GM12878 (cell line): ENCODE results near the gene MAMLD1. TPM values are rescaled to one million over a fixed set of nuclear protein-coding genes. Genes with fewer than 3 reads are reported as not detected.

Source experiments
- ATAC-seq: fragments of 200-7000 bp; cut with Tn5 transposase; 3 replicates; pipeline ENCODE4 v1.9.1; 2020; ENCODE audit warnings: mild to moderate bottlenecking, moderate library complexity
- BruUV-seq: library from RNA; stranded (reverse); fragments of 400-500 nt; replicated peaks from 2 replicates; lab custom pipeline; 2021; lab: Mats Ljungman, UMichigan
- CTCF ChIA-PET: fragments of 300-600 bp; sonication (Branson Sonifier 250); formaldehyde crosslinking; extraction: SDS; loops from one replicate; lab custom pipeline; 2021; ENCODE audit warnings: inconsistent platforms; lab: Yijun Ruan, JAX
- POLR2A ChIA-PET: fragments of 350-600 bp; formaldehyde crosslinking; extraction: SDS; loops from one replicate; lab custom pipeline; 2021; ENCODE audit warnings: inconsistent platforms; lab: Charles Lee
- RAD21 ChIA-PET: fragments of 300-600 bp; sonication (Branson Sonifier 250); formaldehyde crosslinking; loops from one replicate; lab custom pipeline; 2023; ENCODE audit warnings: antibody characterized with exemption; ENCODE audit not compliant: unreplicated experiment; lab: Charles Lee
- SMC1A ChIA-PET: fragments of 300-600 bp; sonication (Branson Sonifier 250); formaldehyde crosslinking; loops from one replicate; lab custom pipeline; 2023; ENCODE audit not compliant: unreplicated experiment, uncharacterized antibody; lab: Charles Lee
- DNase-seq: peaks from one replicate; pipeline ENCODE4 v3.0.0-alpha.2; 2011; ENCODE audit warnings: low read depth, low spot score
- FAIRE-seq: peaks from 3 replicates; lab custom pipeline; 2011; peaks lifted over from hg19 to GRCh38; lab: Jason Lieb, UNC
- H2AFZ ChIP-seq: 2 replicates; pipeline ENCODE4 v1.6.0; 2011; ENCODE audit warnings: low read depth, low read length, control low read depth; ENCODE audit not compliant: control insufficient read depth
- H3K27ac ChIP-seq: 2 replicates; pipeline ENCODE4 v1.5.1; 2011; ENCODE audit warnings: control low read depth; ENCODE audit not compliant: control insufficient read depth, insufficient read depth
- H3K27me3 ChIP-seq, 2 experiments: replicated peaks in 1 of 2; 2 replicates each; pipeline versions ENCODE4 v1.6.0 to v1.6.1; 2011; ENCODE audit warnings: low read length in 1 of 2; ENCODE audit not compliant: control insufficient read depth in 2 of 2, insufficient read depth in 2 of 2
- H3K36me3 ChIP-seq, 2 experiments: 2 replicates each; pipeline ENCODE4 v1.5.1; 2011; ENCODE audit warnings: low read length in 1 of 2; ENCODE audit not compliant: control insufficient read depth in 2 of 2, insufficient read depth in 2 of 2
- H3K4me1 ChIP-seq: 2 replicates; pipeline ENCODE4 v1.6.1; 2011; ENCODE audit warnings: mild to moderate bottlenecking, low read length, moderate library complexity, mixed read lengths; ENCODE audit not compliant: control insufficient read depth, insufficient read depth
- H3K4me2 ChIP-seq: 2 replicates; pipeline ENCODE4 v1.6.0; 2011; ENCODE audit warnings: control low read depth; ENCODE audit not compliant: control insufficient read depth, insufficient read depth
- H3K4me3 ChIP-seq: fragments of 200-600 bp; sonication (generic); 2 replicates; pipeline ENCODE4 v1.5.1; 2016
- H3K79me2 ChIP-seq: 2 replicates; pipeline ENCODE4 v1.6.0; 2011; ENCODE audit warnings: low read length; ENCODE audit not compliant: control insufficient read depth, insufficient read depth
- H3K9ac ChIP-seq: 2 replicates; pipeline ENCODE4 v1.8.0; 2011; ENCODE audit warnings: low read length, control low read depth, mixed read lengths; ENCODE audit not compliant: control insufficient read depth, insufficient read depth
- H3K9me3 ChIP-seq: replicated peaks from 3 replicates; pipeline ENCODE4 v1.5.1; 2011; ENCODE audit warnings: mild to moderate bottlenecking, low read length; ENCODE audit not compliant: control insufficient read depth, insufficient read depth
- H4K20me1 ChIP-seq: 2 replicates; pipeline ENCODE4 v1.6.0; 2011; ENCODE audit not compliant: control insufficient read depth, insufficient read depth
- ETV6 ChIP-seq, 2 experiments: fragments of 450-650 bp in 1 of 2; IDR thresholded peaks in 1 of 2; conservative IDR thresholded peaks in 1 of 2; 2 replicates each; pipeline ENCODE4 v1.6.1; 2014; ENCODE audit warnings: antibody characterized with exemption in 1 of 2, borderline replicate concordance in 1 of 2, low read depth in 1 of 2, mild to moderate bottlenecking in 1 of 2, moderate library complexity in 1 of 2
- FOXK2 ChIP-seq: fragments of 450-650 bp; IDR thresholded peaks from 2 replicates; pipeline ENCODE4 v1.6.1; 2017; ENCODE audit warnings: mild to moderate bottlenecking, moderate library complexity
- HDAC2 ChIP-seq: fragments of 200-600 bp; sonication (generic); IDR thresholded peaks from 2 replicates; pipeline ENCODE4 v1.6.1; 2017
- HDGF ChIP-seq: fragments of 450-650 bp; IDR thresholded peaks from 2 replicates; pipeline ENCODE4 v1.6.1; 2016; ENCODE audit warnings: antibody characterized with exemption
- NFYB ChIP-seq: IDR thresholded peaks from 2 replicates; pipeline ENCODE4 v1.6.1; 2011; ENCODE audit warnings: low read depth, mild to moderate bottlenecking, low read length, improper control_type of control experiment, moderate library complexity; ENCODE audit not compliant: insufficient read depth
- RFX5 ChIP-seq: IDR thresholded peaks from 2 replicates; pipeline ENCODE4 v1.6.1; 2011; ENCODE audit warnings: low read depth, low read length, improper control_type of control experiment
- SMARCA5 ChIP-seq: fragments of 450-650 bp; IDR thresholded peaks from 2 replicates; pipeline ENCODE4 v1.6.1; 2017; ENCODE audit warnings: mild to moderate bottlenecking
- SUZ12 ChIP-seq: fragments of 200-600 bp; sonication (generic); IDR thresholded peaks from one replicate; pipeline ENCODE4 v1.6.1; 2018; ENCODE audit warnings: antibody characterized with exemption, mild to moderate bottlenecking; ENCODE audit not compliant: unreplicated experiment
- ZNF207 ChIP-seq: fragments of 450-650 bp; IDR thresholded peaks from 2 replicates; pipeline ENCODE4 v1.6.1; 2014; ENCODE audit warnings: antibody characterized with exemption, mild to moderate bottlenecking, borderline replicate concordance
- ZNF24 ChIP-seq: fragments of 450-650 bp; IDR thresholded peaks from 2 replicates; pipeline ENCODE4 v1.6.1; 2017; ENCODE audit warnings: antibody characterized with exemption, mild to moderate bottlenecking
- WGBS: methylation state at CpG from one replicate; pipeline ENCODE4 v1.1.6; 2016; ENCODE audit warnings: low lambda C conversion rate; ENCODE audit not compliant: insufficient replicate concordance, insufficient coverage; ENCODE audit errors: missing lambda C conversion rate; 5-methylcytosine and 5-hydroxymethylcytosine counted together
- in situ Hi-C: fragments of 300-500 bp; cut with MboI; formaldehyde crosslinking; loops from 9 replicates; pipeline ENCODE4 v1.14.3; 2018; ENCODE audit warnings: mixed read lengths
- intact Hi-C: fragments of 100-400 bp; cut with micrococcal nuclease; formaldehyde crosslinking; loops from one replicate; pipeline ENCODE4 v1.14.2; 2022; ENCODE audit not compliant: unreplicated experiment
- polyA plus RNA-seq, 11 experiments: library from polyadenylated mRNA; depleted of rRNA in 4 of 11; unstranded in 6 of 11; stranded (reverse) in 5 of 11; fragments of >200 nt; fragmentation: Nextera tagmentation in 4 of 11; fragmentation: Illumina TruSeq in 1 of 11; extraction: Ambion mirVana in 4 of 11; extraction: Trizol in 1 of 11; gene quantifications; 1 replicate in 1 of 11; 2 replicates in 10 of 11; pipeline versions ENCODE4 v1.2.1 to v1.2.3, GENCODE V29; 2011 to 2016; ENCODE audit warnings: inconsistent platforms in 2 of 11, missing spikeins in 2 of 11, low read depth in 1 of 11
- total RNA-seq, 4 experiments: library from RNA; depleted of rRNA in 3 of 4; stranded (reverse); fragments of >200 nt in 3 of 4; fragmentation: Illumina TruSeq in 1 of 4; extraction: Trizol in 1 of 4; gene quantifications; 2 replicates each; pipeline versions ENCODE4 v1.2.1 to v1.2.3, GENCODE V29; 2013 to 2021
- TF ChIP-seq, protein P1 (sequence below): fragments of 450-650 bp; IDR thresholded peaks from 2 replicates; pipeline ENCODE4 v1.6.1; 2016; ENCODE audit warnings: mild to moderate bottlenecking
- TF ChIP-seq, protein P2 (sequence below): fragments of 450-650 bp; IDR thresholded peaks from 2 replicates; pipeline ENCODE4 v1.6.1; 2018; ENCODE audit warnings: mild to moderate bottlenecking, low read depth, moderate library complexity; ENCODE audit not compliant: partially characterized antibody

The MAMLD1 gene
- total and polyA plus RNA-seq, 10 of the 15 experiments (the other 5 are each of a cell fraction or from before 2014, with no cell fraction given), result 0.03 to 0.05 TPM; not detected in 8

DNA sequence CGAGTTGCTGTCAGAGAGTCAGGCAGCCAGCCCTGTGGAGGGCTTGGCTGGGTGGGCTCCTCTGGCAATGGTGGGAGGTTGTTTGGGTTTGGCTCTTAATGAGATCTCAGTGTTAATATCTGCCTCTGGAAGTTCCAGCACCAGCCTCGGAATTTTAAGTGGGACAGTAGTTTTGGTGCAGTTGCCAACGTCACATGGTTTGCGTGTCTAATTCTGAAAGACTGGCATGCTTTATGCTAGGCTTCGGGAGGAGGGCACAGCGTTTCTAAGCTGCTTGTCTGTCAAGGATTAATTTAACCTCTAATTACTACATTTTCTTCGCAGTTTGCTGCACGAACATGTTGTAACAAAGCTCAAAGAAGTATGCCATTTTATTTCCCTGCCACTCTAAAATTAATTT is 9.2 kb downstream of the MAMLD1 start (continued):
- TF ChIP-seq HDGF, result no peak
- TF ChIP-seq ETV6 (conservative IDR thresholded peaks at IDR 0.05 in 1 of 2, IDR thresholded peaks at IDR 0.05 in 1 of 2; ENCODE audit: borderline replicate concordance in 1 of 2, low read depth in 1 of 2), result no peak

DNA sequence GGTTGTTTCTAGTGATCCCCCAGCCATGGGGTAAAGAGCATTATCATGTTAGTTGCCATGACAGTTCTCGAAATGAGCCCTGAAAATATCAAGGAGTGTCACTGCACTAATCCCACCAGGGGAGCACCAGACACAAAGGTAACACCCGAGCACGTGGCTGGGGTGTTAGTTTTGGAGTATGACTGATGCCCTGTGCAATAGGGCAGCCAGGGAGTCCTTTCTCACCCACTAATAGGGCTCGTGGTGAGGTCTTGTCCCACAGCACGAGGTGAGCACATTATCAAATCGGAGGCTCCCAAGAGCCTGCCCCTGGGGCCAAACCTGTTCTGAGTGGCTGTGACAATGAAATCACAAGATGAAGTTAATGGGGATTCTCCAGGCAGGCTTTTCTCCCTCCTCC is 9.6 kb downstream of the MAMLD1 start:
- RAD21 ChIA-PET, result no interaction called here
- ATAC-seq (no peak), DNase-seq (no peak), FAIRE-seq (no peak)
- H3K36me3 ChIP-seq, result no peaks in the 10 kb centered on the region
- no peak overlapping the region for H3K4me3 ChIP-seq
- no peak overlapping the region for H3K9ac ChIP-seq
- no peak overlapping the region for H3K27ac ChIP-seq
- no peaks in the 10 kb centered on the region; a peak in 1 of 4 replicates for H3K27me3 ChIP-seq
- H4K20me1 ChIP-seq, result no peaks in the 10 kb centered on the region
- TF ChIP-seq RFX5 (no peak), ETV6 (conservative IDR thresholded peaks at IDR 0.05 in 1 of 2, IDR thresholded peaks at IDR 0.05 in 1 of 2; ENCODE audit: borderline replicate concordance in 1 of 2, low read depth in 1 of 2) (no peak), SMARCA5 (no peak), HDAC2 (no peak)
- no peak overlapping the region for H2AFZ ChIP-seq
- POLR2A ChIA-PET, result no interaction called here
- H3K4me1 ChIP-seq, result no peaks in the 10 kb centered on the region
- CTCF ChIA-PET, result no interaction called here
- no TSS peak for BruUV-seq
- no peak overlapping the region for H3K4me2 ChIP-seq
- no peaks in the 10 kb centered on the region for H3K79me2 ChIP-seq
- WGBS, result 0% methylated on average over 6 of the region's 6 CpGs
- in situ Hi-C loops, result no loop called here
- SMC1A ChIA-PET, result no interaction called here
- H3K9me3 ChIP-seq, result no peaks in the 10 kb centered on the region
- intact Hi-C loops, result no loop called here

DNA sequence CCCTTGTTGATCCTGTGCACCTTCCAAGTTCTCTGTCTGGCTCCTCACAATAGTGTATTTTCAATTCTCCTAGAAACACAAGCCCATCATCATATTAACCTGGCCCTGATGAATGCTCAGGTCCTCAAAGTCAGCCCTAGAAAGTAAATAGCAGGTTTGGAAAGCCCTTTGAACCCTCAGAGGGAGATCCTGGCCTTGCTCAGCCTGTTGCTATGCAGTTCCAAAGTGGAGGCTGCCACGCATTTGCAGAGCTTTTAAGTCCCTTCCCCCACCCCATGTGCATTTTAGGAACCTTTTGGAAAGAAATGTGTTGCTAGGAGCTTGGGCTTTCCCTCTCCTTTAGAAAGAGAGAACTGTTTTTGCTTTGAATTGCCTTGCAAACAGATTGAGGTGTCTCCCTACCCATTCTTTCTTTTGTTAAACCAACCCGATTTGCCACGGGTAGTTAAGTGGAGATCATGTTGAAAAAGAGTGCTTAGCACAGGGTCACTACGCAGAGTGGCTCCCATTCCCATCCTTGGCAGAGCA is 12.2 kb downstream of the MAMLD1 start:
- in situ Hi-C loops, result no loop called here
- Histone ChIP-seq H3K79me2 (no peaks in the 10 kb centered on the region), H2AFZ (no peak overlapping the region), H3K9me3 (no peaks in the 10 kb centered on the region), H3K4me2 (no peak overlapping the region), H3K9ac (no peak overlapping the region), H3K27ac (no peak overlapping the region), H3K4me1 (no peaks in the 10 kb centered on the region), H3K36me3 (no peaks in the 10 kb centered on the region), H3K4me3 (no peak overlapping the region), H4K20me1 (no peaks in the 10 kb centered on the region), H3K27me3 (no peaks in the 10 kb centered on the region; a peak in 1 of 4 replicates)
- intact Hi-C loops, result no loop called here
- 30% methylated on average over 4 of the region's 4 CpGs for WGBS
- BruUV-seq, result no TSS peak
- ChIA-PET CTCF (no interaction called here), RAD21 (no interaction called here), SMC1A (no interaction called here), POLR2A (no interaction called here)
- ATAC-seq (no peak), FAIRE-seq (no peak), DNase-seq (no peak)
- TF ChIP-seq, protein P1, sequence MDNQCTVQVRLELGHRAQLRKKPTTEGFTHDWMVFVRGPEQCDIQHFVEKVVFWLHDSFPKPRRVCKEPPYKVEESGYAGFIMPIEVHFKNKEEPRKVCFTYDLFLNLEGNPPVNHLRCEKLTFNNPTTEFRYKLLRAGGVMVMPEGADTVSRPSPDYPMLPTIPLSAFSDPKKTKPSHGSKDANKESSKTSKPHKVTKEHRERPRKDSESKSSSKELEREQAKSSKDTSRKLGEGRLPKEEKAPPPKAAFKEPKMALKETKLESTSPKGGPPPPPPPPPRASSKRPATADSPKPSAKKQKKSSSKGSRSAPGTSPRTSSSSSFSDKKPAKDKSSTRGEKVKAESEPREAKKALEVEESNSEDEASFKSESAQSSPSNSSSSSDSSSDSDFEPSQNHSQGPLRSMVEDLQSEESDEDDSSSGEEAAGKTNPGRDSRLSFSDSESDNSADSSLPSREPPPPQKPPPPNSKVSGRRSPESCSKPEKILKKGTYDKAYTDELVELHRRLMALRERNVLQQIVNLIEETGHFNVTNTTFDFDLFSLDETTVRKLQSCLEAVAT, result no peak
- no peak for TF ChIP-seq ZNF207
- TF ChIP-seq FOXK2, result no peak
- TF ChIP-seq ZNF24, result no peak
- TF ChIP-seq, protein P2, sequence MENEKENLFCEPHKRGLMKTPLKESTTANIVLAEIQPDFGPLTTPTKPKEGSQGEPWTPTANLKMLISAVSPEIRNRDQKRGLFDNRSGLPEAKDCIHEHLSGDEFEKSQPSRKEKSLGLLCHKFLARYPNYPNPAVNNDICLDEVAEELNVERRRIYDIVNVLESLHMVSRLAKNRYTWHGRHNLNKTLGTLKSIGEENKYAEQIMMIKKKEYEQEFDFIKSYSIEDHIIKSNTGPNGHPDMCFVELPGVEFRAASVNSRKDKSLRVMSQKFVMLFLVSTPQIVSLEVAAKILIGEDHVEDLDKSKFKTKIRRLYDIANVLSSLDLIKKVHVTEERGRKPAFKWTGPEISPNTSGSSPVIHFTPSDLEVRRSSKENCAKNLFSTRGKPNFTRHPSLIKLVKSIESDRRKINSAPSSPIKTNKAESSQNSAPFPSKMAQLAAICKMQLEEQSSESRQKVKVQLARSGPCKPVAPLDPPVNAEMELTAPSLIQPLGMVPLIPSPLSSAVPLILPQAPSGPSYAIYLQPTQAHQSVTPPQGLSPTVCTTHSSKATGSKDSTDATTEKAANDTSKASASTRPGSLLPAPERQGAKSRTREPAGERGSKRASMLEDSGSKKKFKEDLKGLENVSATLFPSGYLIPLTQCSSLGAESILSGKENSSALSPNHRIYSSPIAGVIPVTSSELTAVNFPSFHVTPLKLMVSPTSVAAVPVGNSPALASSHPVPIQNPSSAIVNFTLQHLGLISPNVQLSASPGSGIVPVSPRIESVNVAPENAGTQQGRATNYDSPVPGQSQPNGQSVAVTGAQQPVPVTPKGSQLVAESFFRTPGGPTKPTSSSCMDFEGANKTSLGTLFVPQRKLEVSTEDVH, result no peak
- TF ChIP-seq SUZ12, result no peak
- no peak for TF ChIP-seq NFYB
